C4-2B (cell line): ENCODE results near the gene TCN1.

Experiments
- CTCF ChIP-seq: fragments of 450-650 bp; conservative IDR thresholded peaks from 2 replicates; pipeline ENCODE4 v1.5.1; 2017; ENCODE audit warnings: mild to moderate bottlenecking
- ZFX ChIP-seq: fragments of 450-650 bp; IDR thresholded peaks from 2 replicates; pipeline ENCODE4 v1.6.1; 2017

GRCh38 chr11:59872076-59872475 lies 5.8 kb upstream of the TCN1 start:
- TF ChIP-seq CTCF (no peak), ZFX (no peak)
